Activated CD8-positive, alpha-beta memory T cell treated with anti-CD3 and anti-CD28 coated beads for 4 hours (primary cell): ENCODE measurements around the gene VANGL2.

ENCODE experiments used
- DNase-seq, 2 donors: peaks; one replicate each; pipeline ENCODE4 v3.0.0-alpha.2; 2020; ENCODE audit warnings: low read depth in 2 of 2

VANGL2 gene

DNA sequence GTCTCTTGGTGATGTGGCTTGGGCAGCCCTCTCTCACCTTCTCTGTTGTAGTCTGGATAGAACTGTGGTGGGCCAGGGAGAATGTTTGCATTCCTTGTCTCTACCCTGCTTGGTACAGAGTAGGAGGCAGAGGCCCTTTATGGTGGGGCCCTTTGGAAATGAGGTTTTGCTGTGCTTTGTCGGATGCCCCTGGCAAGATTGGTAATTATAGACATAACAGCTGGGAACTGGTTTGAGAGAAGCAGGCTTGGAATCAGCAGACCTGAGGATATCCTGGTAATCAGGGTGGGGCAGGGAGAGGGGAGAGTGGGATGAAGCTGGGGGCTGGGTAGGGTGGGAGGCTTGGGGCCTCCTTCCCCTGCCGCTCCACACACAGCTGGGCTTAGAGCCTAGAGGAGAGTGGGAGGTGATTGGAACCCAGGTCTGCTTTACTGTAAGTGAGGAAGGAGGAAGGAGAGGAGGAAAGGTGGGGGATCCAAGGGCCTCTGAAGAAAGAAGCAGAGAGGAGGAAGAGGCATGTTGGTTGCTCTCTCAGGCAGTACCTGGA lies 5.0 kb downstream of the VANGL2 start:
- no peak for DNase-seq

DNA sequence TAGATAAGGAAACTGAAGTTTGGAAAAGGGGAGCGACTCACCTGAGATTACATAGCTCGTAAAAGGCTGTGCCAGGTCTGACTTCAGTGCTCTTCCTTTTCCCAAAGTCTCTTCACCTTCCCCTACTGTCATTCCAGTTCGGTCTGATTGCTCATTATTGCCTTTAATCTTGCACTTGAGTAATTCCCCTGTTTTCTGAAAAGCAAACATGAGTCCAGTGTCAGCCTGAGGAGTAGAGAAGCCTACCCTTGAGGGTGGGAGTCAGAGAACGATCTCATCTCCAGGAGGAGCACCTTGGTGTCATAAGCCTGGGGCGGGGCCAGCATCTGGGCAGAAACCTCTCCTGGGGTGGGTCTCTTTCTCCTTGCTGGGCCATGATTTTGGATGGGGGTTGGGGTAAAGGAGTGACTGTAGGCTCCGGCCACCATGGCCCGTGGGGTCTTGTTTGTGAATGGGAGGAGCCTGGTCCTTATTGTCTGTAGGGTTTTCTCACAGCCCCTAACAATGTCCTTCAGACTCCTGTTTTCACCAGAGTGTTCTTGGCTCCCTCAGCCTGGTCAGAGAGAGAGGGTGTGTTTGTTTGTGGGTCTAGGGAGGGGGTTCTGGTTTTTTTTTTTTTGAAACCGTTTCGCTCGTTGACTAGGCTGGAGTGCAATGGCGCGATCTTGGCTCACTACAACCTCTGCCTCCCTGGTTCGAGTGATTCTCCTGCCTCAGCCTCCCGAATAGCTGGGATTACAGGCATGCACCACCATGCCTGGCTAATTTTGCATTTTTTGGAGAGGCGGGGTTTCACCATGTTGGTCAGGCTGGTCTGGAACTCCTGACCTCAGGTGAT lies 6.0 kb downstream of the VANGL2 start:
- DNase-seq, result no peak

DNA sequence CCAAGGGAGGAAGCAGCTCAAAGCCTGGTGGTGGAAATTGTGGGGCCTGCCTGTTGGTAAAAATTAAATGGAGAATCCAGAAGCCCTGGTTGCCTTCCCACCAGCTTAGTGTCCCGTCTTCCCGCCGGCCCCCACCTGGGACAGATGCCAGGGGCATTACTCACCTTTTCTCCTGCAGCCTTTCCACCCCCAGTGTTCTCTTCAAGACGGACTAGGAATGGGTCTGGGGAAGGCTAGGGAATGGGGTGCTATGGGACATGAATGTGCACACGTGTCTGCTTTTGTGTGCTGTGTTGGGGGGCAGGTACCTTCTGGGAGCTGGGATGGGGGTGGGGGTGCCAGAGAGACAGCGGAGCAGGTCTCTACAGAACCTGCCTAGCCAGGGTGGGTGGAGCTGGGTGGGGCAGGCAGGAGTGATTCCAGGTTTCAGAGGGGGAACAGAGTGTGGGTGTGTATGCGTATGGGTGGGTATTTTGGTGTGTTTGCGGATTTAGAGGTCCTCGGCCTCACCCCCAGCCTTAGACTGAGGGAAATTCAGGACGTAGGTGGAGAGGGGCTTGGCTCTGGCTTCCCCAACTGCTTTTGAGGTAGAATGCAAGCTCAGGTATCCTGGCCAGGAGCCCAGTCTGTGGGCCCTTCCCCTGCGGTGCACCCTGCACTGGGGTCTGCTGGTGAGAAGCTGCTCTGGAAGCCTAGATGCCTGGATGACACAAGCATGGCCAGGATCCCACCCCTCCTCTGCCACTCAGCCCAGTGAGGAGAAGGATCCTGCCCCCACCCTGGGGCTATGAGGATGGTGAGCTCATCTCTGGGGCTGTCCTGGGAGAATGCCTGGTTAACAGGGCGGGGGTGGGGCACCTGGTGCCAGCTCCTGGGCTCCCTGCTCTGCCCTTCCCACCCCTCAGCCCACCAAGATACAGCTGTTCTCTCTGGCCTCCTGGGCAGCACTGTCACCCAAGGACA lies 7.8 kb downstream of the VANGL2 start:
- no peak for DNase-seq

DNA sequence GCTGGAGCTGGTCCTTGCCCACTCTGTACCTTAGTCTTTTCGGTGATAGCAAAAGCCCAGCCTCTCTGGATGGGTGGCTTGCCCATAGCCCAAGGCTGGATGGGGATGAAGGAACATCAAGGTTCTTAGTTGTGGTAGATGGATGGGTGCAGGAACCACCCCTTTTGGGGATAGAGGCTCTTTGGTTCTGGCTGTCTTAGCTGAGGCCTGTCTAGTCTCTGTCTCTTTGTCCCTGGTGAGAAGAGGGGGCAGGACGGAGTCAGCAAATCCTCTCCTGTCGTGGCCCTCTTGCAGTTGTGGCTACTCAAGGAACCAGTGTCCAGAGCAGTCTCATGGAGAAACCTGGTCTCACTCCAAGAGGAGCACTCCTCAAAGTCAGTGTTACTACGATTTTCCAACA lies 8.5 kb downstream of the VANGL2 start:
- no peak for DNase-seq

DNA sequence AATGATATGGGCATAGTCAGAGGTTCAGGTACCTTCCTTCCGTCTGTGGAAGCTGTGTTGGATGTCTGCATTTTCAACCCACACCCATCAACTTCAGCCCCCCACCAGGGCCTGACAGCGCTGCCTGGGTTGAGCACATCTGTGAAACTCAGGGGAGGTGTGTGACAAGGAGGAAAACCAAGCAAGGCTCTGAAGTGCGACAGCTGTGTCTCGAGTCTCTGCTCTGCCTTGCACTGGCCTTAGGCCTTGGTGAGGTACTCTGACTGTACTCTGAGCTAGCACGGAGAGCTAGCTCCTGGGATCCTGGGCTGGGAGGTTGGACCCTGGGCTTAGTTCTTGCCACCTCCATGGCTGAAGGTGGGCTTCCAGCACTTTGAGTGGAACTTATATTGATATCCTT lies 9.1 kb downstream of the VANGL2 start:
- no peak for DNase-seq

DNA sequence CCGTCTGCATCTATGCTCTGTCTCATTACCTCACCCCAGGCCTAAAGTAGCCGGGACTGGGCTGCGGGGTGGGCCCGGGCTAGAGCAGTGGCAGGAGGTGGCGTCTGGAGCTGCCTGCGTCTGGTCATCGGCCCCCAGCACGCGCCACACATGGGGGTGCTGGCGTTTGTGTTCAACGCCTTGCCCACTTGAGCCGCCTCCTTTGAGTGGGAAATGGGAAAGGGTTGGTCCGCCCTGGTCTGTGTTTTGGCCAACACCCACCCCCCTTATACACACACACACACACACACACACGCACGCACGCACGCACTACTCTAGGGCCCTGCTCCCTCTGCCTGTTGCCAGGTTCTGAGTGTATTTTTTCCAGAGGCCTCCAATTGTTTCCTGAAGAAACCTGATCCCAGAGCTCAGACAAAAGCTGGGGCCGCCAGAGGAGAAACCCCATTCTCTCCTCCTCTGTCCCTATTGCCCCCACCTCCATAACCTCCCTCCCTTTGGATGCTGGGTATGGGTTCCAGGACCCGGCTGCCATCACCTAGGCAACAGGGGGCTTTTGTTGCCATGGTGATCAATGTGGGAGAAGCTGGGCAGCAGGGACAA lies 10.1 kb downstream of the VANGL2 start:
- no peak for DNase-seq

DNA sequence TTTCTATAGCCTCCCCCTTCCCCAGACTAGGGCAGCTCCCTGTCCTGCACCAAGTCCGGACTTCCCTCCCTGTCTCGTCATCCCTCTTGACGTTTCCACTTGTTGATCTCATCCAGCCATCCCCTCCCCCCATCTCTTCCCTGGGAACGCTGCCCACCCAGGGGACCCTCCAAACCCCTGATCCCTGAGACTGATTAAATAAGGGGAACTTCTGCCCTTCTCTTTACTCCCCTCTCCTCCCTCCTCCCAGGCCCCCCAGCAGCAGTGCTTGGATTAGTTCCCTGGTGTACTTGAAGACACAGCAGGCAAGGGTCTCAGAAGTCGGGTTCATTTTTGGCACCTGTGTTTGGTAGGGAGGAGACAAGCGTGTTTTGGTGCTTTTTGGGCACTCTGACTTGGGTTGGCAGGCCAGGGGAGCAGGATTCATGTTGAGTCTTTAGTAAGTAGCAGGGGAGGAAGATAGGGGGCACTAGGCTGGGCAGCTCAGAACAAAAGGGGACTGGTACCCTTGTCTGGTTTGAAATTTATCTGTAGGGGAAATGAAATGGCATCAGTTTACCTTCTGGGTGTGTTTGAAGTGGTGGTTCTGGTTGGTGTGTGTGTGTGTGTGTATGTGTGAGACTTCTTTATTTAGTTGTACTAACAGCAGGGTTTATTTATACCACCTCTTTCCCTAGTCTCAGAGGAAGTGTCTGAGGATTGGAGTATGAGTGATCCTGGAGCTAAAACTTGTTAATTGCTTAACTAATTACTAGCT lies 11.1 kb downstream of the VANGL2 start:
- no peak for DNase-seq

DNA sequence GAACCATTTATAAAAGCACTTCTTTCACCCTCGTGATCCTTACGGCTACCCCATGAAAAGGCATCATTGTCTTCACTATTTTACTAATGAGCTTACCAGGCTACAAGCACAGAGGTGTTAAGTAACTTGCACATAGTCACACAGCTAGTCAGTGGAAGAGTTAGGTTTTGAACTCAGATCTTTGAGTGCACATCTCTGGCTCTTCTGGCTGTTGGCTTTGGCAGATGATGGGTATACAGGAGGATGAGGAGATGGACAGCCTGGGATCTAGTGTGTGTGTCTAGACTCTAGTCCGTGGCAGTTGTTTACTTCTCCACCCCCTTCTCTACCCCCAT lies 11.6 kb downstream of the VANGL2 start:
- no peak for DNase-seq

DNA sequence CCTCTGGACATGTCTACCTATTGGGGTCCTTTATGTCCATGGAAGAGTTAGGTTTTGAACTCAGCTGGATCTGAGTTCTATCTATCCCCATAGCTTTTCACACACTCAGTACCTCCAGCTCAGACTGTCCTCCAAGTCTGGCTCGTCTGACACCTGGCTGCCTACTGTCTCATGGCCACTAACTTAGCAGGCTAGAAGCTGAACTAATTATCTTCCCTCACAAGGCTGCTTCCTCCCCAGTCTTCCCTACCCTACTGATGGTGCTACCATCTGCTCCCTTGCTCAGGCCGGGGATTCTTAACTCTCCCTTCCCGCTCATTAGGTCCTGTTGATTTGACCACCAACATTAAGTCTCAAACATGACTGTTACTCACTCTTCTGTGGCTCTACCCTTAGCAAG lies 13.4 kb downstream of the VANGL2 start:
- no peak for DNase-seq

DNA sequence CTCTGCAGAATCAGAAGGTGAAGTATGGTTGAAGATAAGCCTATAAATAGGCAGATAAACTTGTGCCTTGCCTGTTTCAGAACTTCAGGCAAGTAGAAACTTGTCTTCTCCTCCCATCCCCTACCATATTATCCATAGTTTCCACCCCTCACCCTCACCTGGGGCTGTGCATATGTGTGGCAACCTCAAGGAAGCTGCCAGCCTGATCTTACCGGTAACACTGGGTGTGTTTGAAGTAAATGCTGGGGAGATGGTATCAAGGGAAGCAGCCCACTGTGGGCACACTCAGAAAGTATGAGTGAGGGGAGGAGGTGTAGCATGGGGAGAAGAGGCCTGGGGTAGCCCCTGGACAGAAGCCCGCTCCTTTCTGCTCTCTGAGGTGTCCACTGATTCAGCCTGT lies 14.5 kb downstream of the VANGL2 start:
- DNase-seq, result no peak

DNA sequence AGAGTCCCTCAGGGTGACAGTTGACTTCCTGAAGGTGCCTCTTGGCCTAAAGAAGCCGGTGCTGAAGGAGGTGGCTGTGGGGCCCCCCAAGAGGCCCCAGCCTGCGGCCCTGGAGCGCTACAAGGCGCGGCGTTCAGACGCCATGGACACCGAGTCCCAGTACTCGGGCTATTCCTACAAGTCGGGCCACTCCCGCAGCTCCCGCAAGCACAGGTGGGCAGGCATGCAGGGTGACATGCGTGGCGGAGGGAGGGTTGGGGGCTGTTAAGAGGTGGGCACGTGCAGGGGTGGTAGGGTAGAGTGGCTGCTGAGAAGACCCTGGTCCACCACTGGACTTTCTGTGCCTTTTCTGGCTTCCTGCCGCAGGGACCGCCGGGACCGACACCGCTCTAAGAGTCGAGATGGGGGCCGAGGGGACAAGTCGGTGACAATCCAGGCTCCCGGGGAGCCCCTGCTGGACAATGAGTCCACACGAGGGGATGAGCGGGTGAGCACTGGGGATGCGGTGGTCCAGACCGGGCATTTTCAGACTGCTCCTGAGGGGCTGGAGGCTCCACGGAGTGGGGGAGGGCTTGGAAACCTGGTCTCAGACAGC lies 15.4 kb downstream of the VANGL2 start:
- DNase-seq, result no peak

DNA sequence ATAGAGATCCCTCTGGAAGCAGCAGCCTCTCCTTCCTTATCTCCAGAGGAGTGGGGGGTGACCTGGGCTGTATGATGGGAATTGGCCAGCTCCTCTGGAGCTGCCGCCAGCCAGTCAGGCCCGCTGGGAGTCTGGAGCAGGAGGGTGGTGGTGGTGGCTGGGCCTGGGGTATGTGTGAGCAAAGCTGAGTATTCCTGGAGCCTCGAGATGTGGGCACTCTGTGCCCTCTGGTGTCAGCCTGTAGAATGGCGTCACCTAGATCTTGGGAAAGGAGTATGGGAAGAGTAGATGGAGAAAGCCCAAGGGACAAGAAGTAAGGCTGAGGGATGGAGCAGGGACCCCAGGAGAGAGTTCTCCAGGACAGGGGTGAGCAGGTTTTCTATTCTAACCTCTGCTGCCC lies 16.0 kb downstream of the VANGL2 start:
- DNase-seq, result no peak

DNA sequence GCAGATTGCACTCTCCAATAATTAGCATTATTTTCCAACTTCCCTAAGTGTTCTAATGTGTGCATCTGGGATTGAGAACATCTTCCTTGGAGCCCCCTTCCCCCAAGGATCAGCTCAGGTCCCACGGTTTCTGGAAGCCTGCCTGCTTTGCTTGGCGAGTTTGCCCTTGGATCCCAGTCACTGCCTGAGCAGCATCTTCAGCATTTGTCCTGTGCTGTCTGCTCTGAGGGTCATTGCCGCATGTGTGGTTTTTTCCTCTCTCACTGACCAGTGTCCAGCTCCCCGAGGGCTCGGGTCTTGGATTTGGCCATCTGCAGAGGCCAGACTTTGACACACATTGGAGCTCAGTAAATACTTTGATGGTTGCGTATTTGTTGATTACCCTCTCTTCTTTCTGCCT lies 18.1 kb downstream of the VANGL2 start:
- DNase-seq, result no peak

DNA sequence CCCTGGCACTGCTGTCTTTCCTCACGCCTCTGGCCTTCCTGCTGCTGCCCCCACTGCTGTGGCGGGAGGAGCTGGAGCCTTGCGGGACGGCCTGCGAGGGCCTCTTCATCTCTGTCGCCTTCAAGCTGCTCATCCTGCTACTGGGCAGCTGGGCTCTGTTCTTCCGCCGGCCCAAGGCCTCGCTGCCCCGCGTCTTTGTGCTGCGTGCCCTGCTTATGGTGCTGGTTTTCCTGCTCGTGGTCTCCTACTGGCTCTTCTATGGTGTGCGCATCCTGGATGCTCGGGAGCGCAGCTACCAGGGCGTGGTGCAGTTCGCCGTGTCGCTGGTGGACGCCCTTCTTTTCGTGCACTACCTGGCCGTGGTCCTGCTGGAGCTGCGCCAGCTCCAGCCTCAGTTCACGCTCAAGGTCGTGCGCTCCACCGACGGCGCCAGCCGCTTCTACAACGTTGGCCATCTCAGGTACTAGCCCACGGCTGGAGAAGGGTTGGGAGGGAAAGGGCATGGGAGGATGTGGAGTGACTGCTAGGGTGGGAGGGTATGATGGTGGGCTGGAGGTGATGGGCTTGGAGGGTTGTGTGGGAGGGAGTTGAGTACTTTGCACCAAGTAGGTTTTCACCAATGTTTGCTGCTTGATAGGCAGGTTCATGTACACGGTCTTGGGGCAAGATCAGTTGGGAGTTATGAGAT lies 18.9 kb downstream of the VANGL2 start:
- no peak for DNase-seq

DNA sequence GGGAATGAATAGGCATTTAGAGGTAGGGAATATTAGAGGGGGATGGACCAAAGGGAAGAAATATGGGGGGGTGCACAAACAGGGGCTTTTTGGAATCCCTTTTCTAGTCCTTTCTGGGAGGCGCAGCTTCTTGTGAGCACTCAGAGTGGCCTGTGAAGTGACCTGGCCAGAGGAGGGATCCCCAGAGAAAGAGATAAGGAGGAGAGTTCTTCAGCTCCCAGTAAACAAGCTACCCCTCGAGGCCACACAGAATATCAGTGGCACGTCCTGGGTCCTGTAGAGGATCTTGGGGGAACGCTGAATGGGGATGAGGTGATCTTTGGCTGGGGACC lies 19.4 kb downstream of the VANGL2 start:
- no peak for DNase-seq

DNA sequence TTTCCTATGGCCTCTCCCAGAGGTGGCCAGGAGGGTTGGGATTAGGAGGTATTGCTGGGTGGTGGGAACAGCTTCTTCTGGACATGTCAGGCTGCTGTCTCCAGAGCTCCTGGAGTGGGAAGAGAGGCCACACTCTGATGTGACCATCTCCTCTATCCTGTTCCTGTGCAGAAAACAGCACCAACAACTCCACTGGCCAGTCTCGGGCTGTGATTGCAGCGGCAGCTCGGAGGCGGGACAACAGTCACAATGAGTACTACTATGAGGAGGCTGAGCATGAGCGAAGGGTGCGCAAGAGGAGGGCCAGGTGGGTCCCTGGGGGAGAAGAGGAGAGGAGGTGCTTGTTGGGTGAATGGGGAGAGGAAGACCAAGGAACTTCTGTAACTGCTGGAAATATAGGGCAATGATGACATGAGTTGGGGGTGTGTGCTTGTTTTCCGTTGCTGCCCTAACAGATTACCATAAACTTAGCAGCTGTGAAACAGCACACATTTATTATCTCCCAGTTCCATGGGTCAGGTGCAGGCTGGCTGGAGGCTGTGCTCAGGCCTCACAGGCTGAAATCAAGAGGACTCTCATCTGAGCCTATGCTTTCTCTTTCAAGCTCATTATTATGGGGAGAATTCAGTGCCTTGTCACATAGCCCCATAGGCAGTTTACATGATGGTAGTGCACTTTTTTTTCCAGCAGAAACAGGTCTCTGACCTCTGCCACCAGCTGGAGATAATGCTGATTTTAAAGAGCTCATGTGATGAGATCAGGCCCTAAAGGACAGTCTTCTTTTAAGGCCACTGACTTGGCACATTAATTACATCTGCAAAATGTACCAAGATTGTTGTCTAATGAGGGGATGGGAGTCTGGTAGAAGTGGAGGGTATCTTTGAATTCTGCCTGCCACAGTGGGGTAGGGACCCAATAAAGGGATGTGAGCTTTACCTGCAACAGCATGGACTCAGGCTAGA lies 20.8 kb downstream of the VANGL2 start:
- no peak for DNase-seq

DNA sequence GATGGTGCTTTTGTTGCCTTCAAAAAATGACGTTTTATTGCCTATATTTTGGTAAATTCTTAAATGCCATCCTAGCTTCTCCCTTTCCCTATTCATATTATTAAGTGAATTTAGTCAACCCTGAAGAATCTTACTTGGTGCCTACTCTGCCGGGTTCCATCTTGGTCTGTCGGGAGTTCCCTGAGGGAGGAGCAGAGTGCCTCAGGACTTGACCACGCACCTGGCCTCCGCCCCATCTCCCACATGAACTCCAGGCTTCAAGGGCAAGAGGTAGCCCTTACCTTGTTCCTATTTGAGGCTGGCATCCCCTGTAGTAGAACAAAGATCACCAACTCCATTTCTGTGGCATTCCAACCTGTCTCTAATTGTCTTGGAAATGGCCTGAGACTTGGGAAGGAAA lies 21.5 kb downstream of the VANGL2 start:
- no peak for DNase-seq

DNA sequence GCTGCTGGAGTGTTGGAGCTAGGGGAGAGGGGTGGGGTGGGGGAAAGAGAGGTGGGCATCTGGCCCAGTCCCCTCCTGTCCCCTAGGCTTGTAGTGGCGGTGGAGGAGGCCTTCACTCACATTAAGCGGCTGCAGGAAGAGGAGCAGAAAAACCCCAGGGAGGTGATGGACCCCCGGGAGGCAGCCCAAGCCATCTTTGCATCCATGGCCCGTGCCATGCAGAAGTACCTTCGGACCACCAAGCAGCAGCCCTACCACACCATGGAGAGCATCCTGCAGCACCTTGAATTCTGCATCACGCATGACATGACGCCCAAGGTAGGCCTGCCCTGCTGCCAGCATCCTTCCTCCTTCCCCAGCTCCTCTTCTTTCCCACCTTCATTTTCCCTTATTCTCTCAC lies 23.6 kb downstream of the VANGL2 start:
- DNase-seq, result no peak

DNA sequence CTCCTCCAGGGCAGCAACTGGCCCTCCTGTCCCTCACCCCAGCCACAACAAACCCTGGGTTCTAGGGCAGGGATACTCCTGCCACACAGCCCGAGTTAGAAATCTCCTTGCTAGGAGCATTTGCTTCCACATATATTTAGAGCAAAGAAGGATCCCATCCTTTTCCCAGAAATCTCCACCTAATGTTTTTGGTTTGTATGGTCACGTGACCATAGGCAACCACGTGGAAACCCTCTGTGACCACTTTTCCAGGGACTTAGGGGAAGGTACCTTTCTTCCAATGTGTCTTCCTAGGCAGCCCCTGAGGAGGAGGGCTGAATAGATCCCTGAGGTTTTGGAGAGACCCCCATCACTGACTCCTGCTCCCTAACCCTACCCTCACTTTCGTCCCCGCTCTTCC lies 25.5 kb downstream of the VANGL2 start:
- DNase-seq, result no peak

DNA sequence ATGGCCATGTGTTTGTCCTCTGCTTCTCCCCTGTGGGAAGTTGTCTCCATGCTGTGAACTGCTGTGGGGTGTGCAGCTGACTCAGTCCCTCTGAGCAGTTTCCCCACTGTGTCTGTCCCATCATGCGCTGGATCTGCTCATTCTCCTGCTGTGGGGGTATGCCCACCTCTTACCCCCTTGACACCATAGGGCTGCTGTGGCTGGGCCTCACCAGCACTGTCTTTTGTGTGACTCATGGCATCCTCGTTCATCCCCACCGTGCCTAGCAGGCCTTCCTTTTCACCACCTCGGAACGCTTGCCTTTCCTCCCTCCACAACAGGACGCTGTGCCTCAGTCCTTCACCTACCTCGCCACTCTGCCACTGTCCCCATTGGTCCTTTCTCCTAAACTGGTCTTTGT lies 27.3 kb downstream of the VANGL2 start:
- DNase-seq, result no peak
